Measurements from ENCODE around the gene FMNL2.

- TF ChIP-seq, protein P1, sequence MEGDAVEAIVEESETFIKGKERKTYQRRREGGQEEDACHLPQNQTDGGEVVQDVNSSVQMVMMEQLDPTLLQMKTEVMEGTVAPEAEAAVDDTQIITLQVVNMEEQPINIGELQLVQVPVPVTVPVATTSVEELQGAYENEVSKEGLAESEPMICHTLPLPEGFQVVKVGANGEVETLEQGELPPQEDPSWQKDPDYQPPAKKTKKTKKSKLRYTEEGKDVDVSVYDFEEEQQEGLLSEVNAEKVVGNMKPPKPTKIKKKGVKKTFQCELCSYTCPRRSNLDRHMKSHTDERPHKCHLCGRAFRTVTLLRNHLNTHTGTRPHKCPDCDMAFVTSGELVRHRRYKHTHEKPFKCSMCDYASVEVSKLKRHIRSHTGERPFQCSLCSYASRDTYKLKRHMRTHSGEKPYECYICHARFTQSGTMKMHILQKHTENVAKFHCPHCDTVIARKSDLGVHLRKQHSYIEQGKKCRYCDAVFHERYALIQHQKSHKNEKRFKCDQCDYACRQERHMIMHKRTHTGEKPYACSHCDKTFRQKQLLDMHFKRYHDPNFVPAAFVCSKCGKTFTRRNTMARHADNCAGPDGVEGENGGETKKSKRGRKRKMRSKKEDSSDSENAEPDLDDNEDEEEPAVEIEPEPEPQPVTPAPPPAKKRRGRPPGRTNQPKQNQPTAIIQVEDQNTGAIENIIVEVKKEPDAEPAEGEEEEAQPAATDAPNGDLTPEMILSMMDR (conservative IDR thresholded peaks at IDR 0.05; ENCODE audit: low read depth, low read length): no peak
- TF ChIP-seq EZH2 (IDR thresholded peaks at IDR 0.05; ENCODE audit: borderline replicate concordance, low read depth, low read length, poor library complexity, severe bottlenecking): no peak
Measured at GRCh38 chr2:152379089-152379488, 44.1 kb downstream of the FMNL2 start.

All from A673 (cell line).